ENCODE data around the gene PCNX2.

- no peak for TF ChIP-seq POLR2A (IDR thresholded peaks at IDR 0.05)
- TF ChIP-seq CTCF (IDR thresholded peaks at IDR 0.05): no peak
These were observed 424 bp upstream of the PCNX2 start for GRCh38 chr1:233295975-233296322.
